Osteoblast (primary cell): ENCODE results near the gene PSMD1. TPM values are rescaled to one million over a fixed set of nuclear protein-coding genes. Genes with fewer than 3 reads are reported as not detected.
"Not testable (repeated sequence)": the region's sequence is repeated elsewhere in the genome, so short reads cannot be mapped to it uniquely, and the experiment has no call there.

Source experiments
- DNase-seq: peaks from one replicate; pipeline ENCODE4 v3.0.0; 2011; ENCODE audit warnings: low spot score, mixed read lengths; ENCODE audit not compliant: insufficient read length; ENCODE audit errors: missing footprints
- H2AFZ ChIP-seq: 2 replicates; pipeline ENCODE4 v1.6.0; 2011; ENCODE audit warnings: mild to moderate bottlenecking, low read length
- H3K27ac ChIP-seq: 2 replicates; pipeline ENCODE4 v1.5.1; 2011; ENCODE audit warnings: mild to moderate bottlenecking, low read depth, low read length, moderate library complexity
- H3K27me3 ChIP-seq: 2 replicates; pipeline ENCODE4 v1.6.0; 2012; ENCODE audit warnings: mild to moderate bottlenecking, control low read depth, inconsistent platforms, low read length, moderate library complexity; ENCODE audit not compliant: insufficient read depth
- H3K36me3 ChIP-seq: 2 replicates; pipeline ENCODE4 v1.5.1; 2011; ENCODE audit warnings: mild to moderate bottlenecking, low read length, control low read depth, moderate library complexity; ENCODE audit not compliant: insufficient read depth
- H3K4me1 ChIP-seq: 2 replicates; pipeline ENCODE4 v1.5.1; 2011; ENCODE audit warnings: mild to moderate bottlenecking, low read length, control low read depth, moderate library complexity; ENCODE audit not compliant: insufficient read depth
- H3K4me2 ChIP-seq: 2 replicates; pipeline ENCODE4 v1.6.0; 2011; ENCODE audit warnings: mild to moderate bottlenecking, low read length; ENCODE audit not compliant: insufficient read depth
- H3K4me3 ChIP-seq: fragments of 200-600 bp; sonication (generic); 3 replicates; pipeline ENCODE4 v1.5.1; 2012; ENCODE audit warnings: mild to moderate bottlenecking, low read length, inconsistent platforms; ENCODE audit not compliant: insufficient read depth
- H3K79me2 ChIP-seq: 2 replicates; pipeline ENCODE4 v1.6.0; 2012; ENCODE audit warnings: mild to moderate bottlenecking, low read length, control low read depth, inconsistent platforms; ENCODE audit not compliant: insufficient read depth
- H3K9me3 ChIP-seq: 2 replicates; pipeline ENCODE4 v1.5.1; 2011; ENCODE audit warnings: low read depth, low read length, control low read depth
- H4K20me1 ChIP-seq: 2 replicates; pipeline ENCODE4 v1.6.0; 2012; ENCODE audit warnings: mild to moderate bottlenecking, low read length, control low read depth; ENCODE audit not compliant: insufficient read depth
- CTCF ChIP-seq: IDR thresholded peaks from 2 replicates; pipeline ENCODE4 v1.5.1; 2011; ENCODE audit warnings: mild to moderate bottlenecking, low read depth, low read length, moderate library complexity; ENCODE audit errors: extremely low read depth
- total RNA-seq: library from RNA; depleted of rRNA; stranded (reverse); fragments of >200 nt; gene quantifications from 2 replicates; pipeline ENCODE4 v1.2.3, GENCODE V29; 2012

Gene PSMD1
- total RNA-seq, 1 donor = 112 TPM

- Histone ChIP-seq H3K4me3 (peak overlapping the region; percentile 69), H2AFZ (peak overlapping the region; percentile 93), H3K4me1 (peaks cover 28% of the 10 kb centered on the region), H3K36me3 (no peaks in the 10 kb centered on the region), H3K9me3 (no peaks in the 10 kb centered on the region), H3K79me2 (no peaks in the 10 kb centered on the region), H4K20me1 (no peaks in the 10 kb centered on the region), H3K27ac (peak overlapping the region; percentile 81), H3K27me3 (no peaks in the 10 kb centered on the region), H3K4me2 (peak overlapping the region; percentile 84)
- DNase-seq = peak; percentile 87
- TF ChIP-seq CTCF = no peak
These were observed 134.0 kb downstream of the PSMD1 start for GRCh38 chr2:231190531-231191197.

- H3K4me2 ChIP-seq = peak overlapping the region; percentile 46
These were observed 135.5 kb downstream of the PSMD1 start for GRCh38 chr2:231191896-231192872.

GRCh38 chr2:231193216-231193615, 136.5 kb downstream of the PSMD1 start:
- DNase-seq = no peak
- H3K36me3 ChIP-seq = no peaks in the 10 kb centered on the region
- H3K9me3 ChIP-seq = no peaks in the 10 kb centered on the region
- no peaks in the 10 kb centered on the region for H3K79me2 ChIP-seq
- peaks cover 33% of the 10 kb centered on the region for H3K4me1 ChIP-seq
- no peak overlapping the region for H3K4me3 ChIP-seq
- H3K27me3 ChIP-seq = no peaks in the 10 kb centered on the region
- no peak overlapping the region for H3K4me2 ChIP-seq
- H2AFZ ChIP-seq = no peak overlapping the region
- no peak overlapping the region for H3K27ac ChIP-seq
- no peak for TF ChIP-seq CTCF
- no peaks in the 10 kb centered on the region for H4K20me1 ChIP-seq

More at GRCh38 chr2:231191896-231192872, 135.5 kb downstream of the PSMD1 start:
- Histone ChIP-seq H3K9me3 (no peaks in the 10 kb centered on the region), H4K20me1 (no peaks in the 10 kb centered on the region), H2AFZ (peak overlapping the region; percentile 91), H3K27me3 (no peaks in the 10 kb centered on the region), H3K79me2 (no peaks in the 10 kb centered on the region), H3K27ac (peak overlapping the region; percentile 40), H3K4me1 (peaks cover 28% of the 10 kb centered on the region), H3K4me3 (no peak overlapping the region), H3K36me3 (no peaks in the 10 kb centered on the region)
- TF ChIP-seq CTCF = peak; percentile 85
- DNase-seq = peak; percentile 92

GRCh38 chr2:231196592-231196991, 139.9 kb downstream of the PSMD1 start:
- DNase-seq = no peak
- peaks cover 10% of the 10 kb centered on the region for H4K20me1 ChIP-seq
- no peak for TF ChIP-seq CTCF

GRCh38 chr2:231197196-231197595, 140.5 kb downstream of the PSMD1 start:
- H2AFZ ChIP-seq, H3K36me3 ChIP-seq, DNase-seq, H3K27me3 ChIP-seq, H3K27ac ChIP-seq, H3K4me3 ChIP-seq, H3K9me3 ChIP-seq, H3K4me2 ChIP-seq: not testable (repeated sequence)
- Histone ChIP-seq H4K20me1 (peaks cover 11% of the 10 kb centered on the region), H3K79me2 (peaks cover 33% of the 10 kb centered on the region), H3K4me1 (peaks cover 30% of the 10 kb centered on the region)

More at GRCh38 chr2:231196592-231196991, 139.9 kb downstream of the PSMD1 start:
- H2AFZ ChIP-seq = no peak overlapping the region
- peaks cover 29% of the 10 kb centered on the region for H3K79me2 ChIP-seq
- H3K4me1 ChIP-seq = peaks cover 35% of the 10 kb centered on the region
- no peak overlapping the region for H3K27ac ChIP-seq
- no peaks in the 10 kb centered on the region for H3K9me3 ChIP-seq
- no peaks in the 10 kb centered on the region for H3K27me3 ChIP-seq
- no peak overlapping the region for H3K4me3 ChIP-seq
- H3K36me3 ChIP-seq = no peaks in the 10 kb centered on the region
- H3K4me2 ChIP-seq = no peak overlapping the region
